NT2/D1 (cell line): Measurements from ENCODE around the gene CDA.
A peak's percentile ranks its signal among the peaks of the same experiment; 100 is the strongest.

Experiments used
- DNase-seq: peaks from one replicate; pipeline ENCODE4 v3.0.0-alpha.2; 2011; ENCODE audit warnings: low read depth, low spot score
- H3K27me3 ChIP-seq: 2 replicates; pipeline ENCODE4 v1.6.0; 2011; ENCODE audit warnings: mild to moderate bottlenecking; ENCODE audit not compliant: insufficient read length, insufficient read depth
- H3K36me3 ChIP-seq: 2 replicates; pipeline ENCODE4 v1.6.1; 2011; ENCODE audit warnings: mild to moderate bottlenecking, low read length, mixed read lengths; ENCODE audit not compliant: insufficient read depth, insufficient read length
- H3K4me1 ChIP-seq: 2 replicates; pipeline ENCODE4 v1.5.1; 2011; ENCODE audit not compliant: insufficient read depth, insufficient read length
- H3K4me3 ChIP-seq: 2 replicates; pipeline ENCODE4 v1.5.1; 2011; ENCODE audit warnings: low read depth; ENCODE audit not compliant: insufficient read length
- H3K9ac ChIP-seq: 2 replicates; pipeline ENCODE4 v1.6.0; 2011; ENCODE audit warnings: low read depth; ENCODE audit not compliant: insufficient read length
- H3K9me3 ChIP-seq: 2 replicates; pipeline ENCODE4 v1.5.1; 2011; ENCODE audit warnings: mild to moderate bottlenecking, low read length; ENCODE audit not compliant: insufficient read depth
- SUZ12 ChIP-seq: IDR thresholded peaks from 2 replicates; pipeline ENCODE4 v1.6.1; 2011; ENCODE audit not compliant: insufficient read length, insufficient read depth; ENCODE audit errors: extremely low read depth
- YY1 ChIP-seq: IDR thresholded peaks from 2 replicates; pipeline ENCODE4 v1.6.1; 2011; ENCODE audit not compliant: insufficient read length, insufficient read depth
- ZNF274 ChIP-seq: IDR thresholded peaks from 2 replicates; pipeline ENCODE4 v1.6.1; 2011; ENCODE audit warnings: mild to moderate bottlenecking, low read depth, low read length

CDA gene

GRCh38 chr1:20573987-20574386 lies 14.9 kb upstream of the CDA start:
- peaks cover 10% of the 10 kb centered on the region for H3K9me3 ChIP-seq
- DNase-seq, result no peak
- peaks cover 9% of the 10 kb centered on the region for H3K27me3 ChIP-seq
- TF ChIP-seq YY1, result no peak
- TF ChIP-seq SUZ12, result no peak
- TF ChIP-seq ZNF274, result no peak
- no peaks in the 10 kb centered on the region for H3K36me3 ChIP-seq
- peaks cover 2% of the 10 kb centered on the region for H3K4me1 ChIP-seq
- H3K4me3 ChIP-seq, result no peak overlapping the region
- no peak overlapping the region for H3K9ac ChIP-seq

- Histone ChIP-seq H3K9me3 (peaks cover 10% of the 10 kb centered on the region), H3K9ac (no peak overlapping the region), H3K27me3 (peaks cover 9% of the 10 kb centered on the region), H3K4me1 (peaks cover 2% of the 10 kb centered on the region), H3K4me3 (no peak overlapping the region), H3K36me3 (no peaks in the 10 kb centered on the region)
- TF ChIP-seq YY1, result no peak
- no peak for TF ChIP-seq ZNF274
- no peak for TF ChIP-seq SUZ12
- peak; percentile 57 for DNase-seq
Observed at GRCh38 chr1:20574686-20575540, 14.0 kb upstream of the CDA start.

GRCh38 chr1:20575541-20576336 lies 13.2 kb upstream of the CDA start:
- H3K36me3 ChIP-seq, result no peaks in the 10 kb centered on the region
- no peak overlapping the region for H3K4me3 ChIP-seq
- H3K27me3 ChIP-seq, result peaks cover 9% of the 10 kb centered on the region
- no peak for DNase-seq
- H3K9me3 ChIP-seq, result peaks cover 10% of the 10 kb centered on the region
- peaks cover 2% of the 10 kb centered on the region for H3K4me1 ChIP-seq
- H3K9ac ChIP-seq, result no peak overlapping the region
- TF ChIP-seq YY1, result no peak
- TF ChIP-seq SUZ12, result no peak
- no peak for TF ChIP-seq ZNF274

GRCh38 chr1:20578062-20578461 lies 10.8 kb upstream of the CDA start:
- peaks cover 2% of the 10 kb centered on the region for H3K4me1 ChIP-seq
- H3K9me3 ChIP-seq, result no peaks in the 10 kb centered on the region
- H3K9ac ChIP-seq, result no peak overlapping the region
- no peak overlapping the region for H3K4me3 ChIP-seq
- no peak for TF ChIP-seq ZNF274
- no peak for TF ChIP-seq SUZ12
- TF ChIP-seq YY1, result no peak
- no peaks in the 10 kb centered on the region for H3K36me3 ChIP-seq
- H3K27me3 ChIP-seq, result peaks cover 9% of the 10 kb centered on the region
- no peak for DNase-seq

- DNase-seq, result no peak
- Histone ChIP-seq H3K4me1 (peaks cover 2% of the 10 kb centered on the region), H3K9me3 (no peaks in the 10 kb centered on the region), H3K36me3 (no peaks in the 10 kb centered on the region), H3K27me3 (peaks cover 5% of the 10 kb centered on the region), H3K4me3 (no peak overlapping the region), H3K9ac (no peak overlapping the region)
- no peak for TF ChIP-seq YY1
- TF ChIP-seq ZNF274, result no peak
- TF ChIP-seq SUZ12, result no peak
Observed at GRCh38 chr1:20578721-20579395, 10.0 kb upstream of the CDA start.

GRCh38 chr1:20584890-20585289 lies 4.0 kb upstream of the CDA start:
- Histone ChIP-seq H3K27me3 (peaks cover 8% of the 10 kb centered on the region), H3K36me3 (no peaks in the 10 kb centered on the region), H3K9ac (no peak overlapping the region), H3K4me3 (no peak overlapping the region), H3K9me3 (no peaks in the 10 kb centered on the region), H3K4me1 (peaks cover 3% of the 10 kb centered on the region)
- TF ChIP-seq YY1, result no peak
- TF ChIP-seq ZNF274, result no peak
- no peak for TF ChIP-seq SUZ12
- DNase-seq, result no peak
